SK-N-MC (cell line): ENCODE measurements around the gene PARVB.

Source experiments
- EZH2 ChIP-seq: fragments of 200-600 bp; sonication (generic); IDR thresholded peaks from one replicate; pipeline ENCODE4 v1.6.1; 2017; ENCODE audit warnings: antibody characterized with exemption
- POLR2AphosphoS5 ChIP-seq: IDR thresholded peaks from 2 replicates; pipeline ENCODE4 v1.6.1; 2012; ENCODE audit warnings: mild to moderate bottlenecking, low read depth, low read length, borderline replicate concordance

GRCh38 chr22:44157916-44158618 is 134.0 kb downstream of the PARVB start:
- TF ChIP-seq EZH2: no peak
- TF ChIP-seq POLR2AphosphoS5: no peak
